ENCODE data around the gene RGS14.

RGS14 gene

GRCh38 chr5:177382423-177383029 is 24.8 kb downstream of the RGS14 start:
- no peak for DNase-seq

DNA sequence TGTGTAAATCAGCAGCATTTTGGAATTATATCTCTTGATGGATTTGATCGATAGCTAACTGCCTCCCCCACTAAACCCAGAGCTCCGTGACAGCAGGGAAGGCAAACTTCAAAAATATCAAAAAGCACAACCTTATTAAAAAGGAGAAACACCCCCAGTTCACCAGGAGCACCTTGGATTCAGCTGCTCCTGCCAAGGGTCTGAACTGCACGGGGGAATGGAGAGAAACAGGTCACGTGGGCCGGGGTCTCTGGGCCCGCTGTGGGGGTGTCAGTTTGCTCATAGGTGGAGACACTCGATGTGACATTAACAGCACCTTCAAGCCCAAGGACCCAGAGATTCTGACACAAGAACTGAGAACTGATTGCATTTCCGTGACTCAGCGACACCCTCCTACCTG is 25.5 kb downstream of the RGS14 start:
- no peak for DNase-seq

DNA sequence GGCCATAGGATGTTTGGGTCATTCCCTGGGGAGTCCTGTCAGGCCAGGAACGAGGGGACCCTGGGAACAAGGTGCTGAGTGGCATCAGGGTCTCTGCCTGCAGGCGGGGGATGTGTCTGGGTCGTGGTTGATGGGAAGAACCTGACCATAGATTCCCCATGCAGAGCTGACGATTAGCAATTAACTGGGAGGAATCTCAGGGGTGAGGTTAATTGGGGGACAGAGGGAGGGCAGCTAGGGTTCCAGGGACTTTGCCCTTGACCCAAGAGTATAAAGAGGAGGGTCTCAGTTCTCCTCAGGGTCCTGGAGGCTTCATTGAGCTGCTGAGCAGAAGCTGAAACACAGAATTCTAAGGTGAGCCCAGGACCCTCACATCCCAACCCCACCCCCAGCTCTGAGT is 26.4 kb downstream of the RGS14 start, which contains the start of gene SLC34A1:
Gene SLC34A1 (plus strand): TSS at position 301 of the 400 bp plus-strand sequence. CDS start 1,308 bp downstream, outside the sequence.
- DNase-seq, result no peak

DNA sequence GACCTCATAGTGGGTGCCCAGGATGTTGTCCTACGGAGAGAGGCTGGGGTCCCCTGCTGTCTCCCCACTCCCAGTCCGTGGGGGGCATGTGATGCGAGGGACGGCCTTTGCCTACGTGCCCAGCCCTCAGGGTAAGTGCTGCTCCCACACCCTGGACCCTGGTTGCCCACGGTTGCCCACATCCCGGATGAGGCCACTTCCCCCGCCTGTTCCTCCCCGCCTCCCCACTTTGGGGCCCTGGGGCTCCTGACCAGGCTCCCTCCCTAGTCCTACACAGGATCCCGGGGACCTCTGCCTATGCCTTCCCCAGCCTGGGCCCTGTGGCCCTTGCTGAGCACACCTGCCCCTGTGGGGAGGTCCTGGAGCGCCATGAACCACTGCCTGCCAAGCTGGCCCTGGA is 28.0 kb downstream of the RGS14 start:
- no peak for DNase-seq

DNA sequence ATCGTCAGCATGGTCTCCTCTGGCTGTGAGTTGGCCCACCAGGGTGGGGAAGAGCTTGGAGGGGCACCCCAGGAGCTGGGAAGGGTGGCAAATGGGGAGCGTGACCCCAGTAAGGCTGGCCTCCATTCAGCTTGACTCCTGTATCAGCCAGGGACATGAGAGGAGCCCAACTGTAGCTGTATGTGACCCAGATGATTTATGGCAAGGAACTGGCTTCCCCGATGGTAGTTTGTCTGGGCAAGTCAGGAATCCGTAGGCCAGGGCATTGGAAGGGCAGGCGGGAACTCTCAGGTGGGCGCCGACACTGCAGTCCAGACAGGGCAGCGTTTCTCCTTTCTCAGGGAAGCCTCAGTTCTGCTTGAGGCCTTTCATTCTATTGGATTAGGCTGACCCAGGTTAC is 28.8 kb downstream of the RGS14 start:
- DNase-seq, result no peak

DNA sequence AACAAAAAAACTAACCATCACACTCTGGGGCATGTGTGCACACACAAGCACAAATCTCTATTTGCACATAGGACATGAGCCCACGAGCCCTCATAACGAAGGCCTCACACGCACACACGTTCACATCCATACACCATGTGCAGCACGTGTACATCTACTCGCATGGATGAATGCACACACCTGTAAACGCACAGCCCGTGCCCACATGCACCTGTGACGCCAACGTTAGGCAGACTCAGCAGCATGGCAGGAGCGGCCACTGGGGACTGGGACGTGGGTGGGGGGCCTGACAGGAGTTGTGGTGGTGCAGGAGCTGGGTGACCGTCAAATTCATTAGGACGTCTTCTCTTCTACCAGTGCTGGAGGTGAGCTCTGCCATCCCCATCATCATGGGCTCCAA is 29.7 kb downstream of the RGS14 start:
- DNase-seq, result no peak

- DNase-seq, result no peak
Observed at GRCh38 chr5:177388521-177389052, 30.9 kb downstream of the RGS14 start.

DNA sequence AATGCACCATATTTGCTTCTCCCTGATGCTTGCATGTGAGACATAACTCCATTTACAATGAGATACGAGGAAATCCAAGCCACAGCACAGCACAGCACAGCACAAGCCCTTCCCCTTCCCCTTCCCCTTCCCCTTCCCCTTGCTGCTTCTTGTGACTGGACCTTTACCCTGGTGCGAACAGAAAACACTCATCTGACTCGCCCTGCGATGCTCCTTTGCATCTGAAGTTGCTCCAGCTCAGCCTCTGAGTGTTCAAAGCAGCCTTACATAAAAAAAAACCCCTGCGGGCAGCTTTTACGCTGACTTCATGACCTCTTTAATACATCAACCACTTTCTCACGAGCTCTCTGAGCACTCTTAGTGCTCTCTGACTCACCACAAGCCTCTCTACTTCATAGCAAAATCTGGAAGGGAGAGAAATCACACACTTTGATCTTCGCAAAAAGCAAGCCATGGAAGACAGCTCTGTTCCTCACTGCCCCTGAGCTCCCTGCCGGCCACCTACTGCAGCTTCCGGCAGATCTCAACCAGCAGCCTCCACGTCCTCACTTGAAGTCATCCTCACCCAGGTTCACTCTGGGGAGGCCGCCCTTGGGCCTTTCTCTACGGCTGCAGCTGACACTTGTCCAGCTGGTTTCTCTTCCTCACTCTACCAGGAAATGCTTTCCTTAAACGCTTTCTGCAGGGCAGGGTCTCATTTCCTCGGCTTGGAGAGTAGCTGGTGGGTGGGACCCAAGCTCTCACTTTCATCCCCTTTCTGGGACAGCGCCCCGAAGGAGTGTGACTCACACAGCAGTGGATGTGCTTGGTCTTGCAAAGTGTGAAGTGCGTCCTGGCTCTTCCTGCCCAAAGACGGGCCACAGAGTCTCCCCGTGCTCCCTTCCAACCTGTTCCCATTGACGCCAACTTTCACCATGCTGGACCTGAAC is 31.8 kb downstream of the RGS14 start:
- peak; percentile 49 for DNase-seq

DNA sequence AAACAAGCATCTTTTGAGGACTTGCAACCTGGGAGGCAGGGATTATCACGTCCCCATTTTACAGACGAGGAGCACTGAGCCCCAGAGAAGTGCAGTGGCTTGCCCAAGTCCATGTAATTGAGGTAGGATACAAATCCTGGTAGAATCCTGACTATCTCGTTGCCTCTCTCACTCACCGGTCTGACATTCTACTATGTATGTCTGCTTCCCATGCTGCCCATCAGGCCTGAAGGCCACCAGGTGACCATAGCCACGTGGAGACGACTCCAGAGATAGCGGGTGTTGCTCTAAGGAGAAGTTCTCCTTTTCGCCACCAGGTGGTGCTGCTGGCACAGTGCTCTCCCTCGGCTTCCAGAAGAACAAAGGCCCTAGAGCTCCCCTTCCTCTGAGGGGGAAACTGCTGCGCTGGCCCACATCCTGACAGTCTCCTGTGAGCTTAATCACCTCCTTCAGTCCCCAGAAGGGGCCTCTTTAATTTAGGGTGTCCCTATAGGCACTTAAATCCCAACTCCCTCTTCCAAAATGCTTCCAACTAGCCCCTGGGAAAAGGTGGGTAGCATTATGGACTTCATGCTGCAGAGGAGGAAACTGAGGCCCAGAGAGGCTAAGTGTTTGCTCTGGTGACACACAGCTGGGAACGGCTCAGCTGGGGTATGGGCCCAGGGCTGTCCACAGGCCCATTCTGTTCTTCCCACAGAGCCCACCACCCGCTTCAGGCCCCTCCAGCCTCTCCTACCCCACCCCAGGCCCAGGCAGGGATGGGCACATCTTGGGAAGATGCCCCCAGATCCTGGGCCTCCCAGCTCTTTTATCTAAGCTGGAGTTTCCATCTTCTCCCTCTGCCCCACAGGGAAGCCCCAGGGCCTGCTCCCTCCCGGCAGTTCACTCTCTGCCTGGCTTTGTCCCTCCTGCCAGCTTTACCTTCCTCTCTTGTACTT is 32.9 kb downstream of the RGS14 start:
- DNase-seq, result peak; percentile 85

DNA sequence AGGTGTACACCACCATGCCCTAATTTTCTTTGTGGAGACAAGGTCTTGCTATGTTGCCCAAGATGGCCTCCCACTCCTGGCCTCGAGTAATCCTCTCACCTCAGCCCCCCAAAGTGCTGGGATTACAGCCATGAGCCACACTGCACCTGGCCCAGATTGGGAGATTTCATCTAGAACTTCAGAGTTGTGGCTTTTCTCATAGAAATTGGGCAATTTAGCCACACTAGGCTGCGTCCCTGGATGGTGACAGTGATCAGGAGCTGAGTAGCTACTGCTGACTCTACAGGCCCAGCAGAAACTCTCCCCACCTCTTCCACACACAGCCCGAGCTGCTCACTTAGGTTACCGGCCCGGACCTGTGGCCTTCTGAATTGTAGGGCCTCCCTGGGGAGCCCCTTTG is 35.0 kb downstream of the RGS14 start:
- no peak for DNase-seq

DNA sequence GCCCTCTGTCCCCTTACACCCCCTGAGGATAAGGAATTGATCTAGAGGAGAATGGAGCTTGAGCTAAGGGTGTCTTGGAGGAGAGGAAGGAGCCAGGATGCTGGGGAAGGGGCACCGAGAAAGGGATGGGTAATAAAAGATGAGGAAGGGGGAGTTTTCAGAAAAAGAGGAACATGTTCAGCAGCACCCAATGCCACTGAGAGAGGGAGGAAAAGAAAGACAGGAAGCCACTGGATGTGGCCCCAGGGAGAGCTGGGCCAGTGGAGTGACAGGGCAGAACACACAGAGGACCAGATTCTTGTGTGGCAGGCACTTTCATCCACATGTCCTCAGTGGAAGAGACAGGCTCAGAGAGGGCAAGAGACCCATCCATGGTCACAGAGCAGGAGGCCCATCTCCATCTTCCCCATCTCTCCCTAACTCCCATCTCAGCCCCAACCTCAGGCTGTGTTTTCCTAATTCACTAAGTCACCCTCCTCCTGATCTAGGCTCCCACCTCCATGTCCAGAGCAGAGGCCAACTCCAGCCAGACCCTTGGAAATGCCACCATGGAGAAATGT is 35.6 kb downstream of the RGS14 start:
- no peak for DNase-seq

- no peak for DNase-seq
Observed at GRCh38 chr5:177393990-177394389, 36.3 kb downstream of the RGS14 start.

DNA sequence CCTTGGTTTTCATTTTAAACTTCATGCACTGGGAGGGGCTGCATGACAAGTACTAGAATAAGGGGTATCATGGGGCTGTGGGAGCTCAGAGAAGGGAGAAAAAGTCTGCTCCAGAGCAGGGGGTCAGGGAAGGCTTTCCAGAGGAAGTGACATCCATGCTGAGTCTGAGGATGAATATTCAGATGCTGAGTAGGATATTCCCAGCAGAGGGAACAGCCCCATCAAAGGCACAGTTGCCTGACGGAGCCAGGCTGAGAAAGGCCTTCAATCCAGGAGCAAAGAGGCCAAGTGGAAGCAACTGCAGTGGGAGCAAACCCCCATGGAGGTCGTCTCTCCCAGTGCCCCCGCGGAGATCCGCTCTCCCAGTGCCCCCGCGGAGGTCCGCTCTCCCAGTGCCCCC is 38.4 kb downstream of the RGS14 start:
- no peak for DNase-seq

- no peak for DNase-seq
Observed at GRCh38 chr5:177396807-177397206, 39.1 kb downstream of the RGS14 start.

DNA sequence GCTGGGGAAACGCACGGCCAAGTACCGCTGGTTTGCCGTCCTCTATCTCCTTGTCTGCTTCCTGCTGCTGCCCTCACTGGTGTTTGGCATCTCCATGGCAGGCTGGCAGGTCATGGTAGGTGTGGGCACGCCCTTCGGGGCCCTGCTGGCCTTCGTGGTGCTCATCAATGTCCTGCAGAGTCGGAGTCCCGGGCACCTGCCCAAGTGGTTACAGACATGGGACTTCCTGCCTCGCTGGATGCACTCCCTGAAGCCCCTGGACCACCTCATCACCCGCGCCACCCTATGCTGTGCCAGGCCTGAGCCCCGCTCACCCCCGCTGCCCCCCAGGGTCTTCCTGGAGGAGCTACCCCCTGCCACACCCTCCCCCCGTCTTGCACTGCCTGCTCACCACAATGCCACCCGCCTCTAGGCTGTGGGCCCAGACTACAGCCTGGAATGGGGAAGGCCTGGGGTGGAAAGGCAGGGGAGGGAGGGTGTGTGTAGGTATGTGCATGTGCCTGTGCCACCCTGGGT is 40.2 kb downstream of the RGS14 start:
- no peak for DNase-seq

GRCh38 chr5:177399997-177400868 is 42.5 kb downstream of the RGS14 start, which contains the start of gene PFN3:
PFN3 (minus strand) TSS chr5:177400661; CDS start chr5:177400576, 85 bp downstream.
- DNase-seq, result no peak

DNA sequence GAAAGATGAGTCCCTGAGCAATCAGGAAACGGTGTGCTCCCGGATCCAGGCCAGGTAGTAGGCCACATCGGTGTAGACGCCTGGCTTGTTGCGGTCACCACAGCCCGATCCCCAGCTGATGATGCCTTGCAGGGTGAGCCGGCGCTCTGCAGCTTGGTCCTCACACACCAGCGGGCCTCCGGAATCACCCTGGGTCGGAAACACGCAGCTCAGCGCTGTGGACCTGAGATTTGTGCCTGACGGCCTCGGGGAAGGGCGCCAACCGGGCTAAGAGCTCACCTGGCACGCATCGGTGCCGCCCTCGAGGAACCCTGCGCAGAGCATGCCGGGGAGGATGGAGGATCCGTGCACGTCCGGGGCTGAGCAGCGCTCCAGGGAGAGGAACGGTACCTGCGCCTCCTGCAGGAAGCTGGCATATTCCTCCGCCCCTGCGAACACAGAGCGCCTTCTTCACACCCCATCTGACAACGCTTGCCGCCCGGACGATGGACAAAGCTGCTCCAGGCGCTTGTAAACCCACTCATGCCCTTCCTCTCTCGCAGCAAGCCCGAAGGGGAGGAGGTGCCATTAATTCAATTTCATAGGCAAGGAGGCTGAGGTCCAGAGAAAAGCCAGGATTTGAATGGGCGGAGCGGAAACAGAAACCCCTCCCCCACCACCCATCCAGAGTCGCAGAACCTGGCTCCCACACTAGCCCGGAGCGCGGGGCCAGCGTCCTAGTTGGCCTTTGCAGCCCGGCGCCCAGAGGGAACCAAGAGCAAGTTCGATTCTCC is 44.7 kb downstream of the RGS14 start:
- DNase-seq, result peak; percentile 43

- peak; percentile 45 for DNase-seq
Observed at GRCh38 chr5:177403102-177403791, 45.5 kb downstream of the RGS14 start.
